HepG2 (cell line): ENCODE data around the gene ADCK2. TPM values are rescaled to one million over a fixed set of nuclear protein-coding genes. Genes with fewer than 3 reads are reported as not detected.
"Not testable (repeated sequence)": the region's sequence is repeated elsewhere in the genome, so short reads cannot be mapped to it uniquely, and the experiment has no call there.

Experiments used
- ATAC-seq: fragments of 200-7000 bp; cut with Tn5 transposase; 3 replicates; pipeline ENCODE4 v1.9.1; 2020; ENCODE audit warnings: mild to moderate bottlenecking, moderate library complexity
- BruUV-seq: library from RNA; stranded (reverse); fragments of 400-500 nt; replicated peaks from 2 replicates; lab custom pipeline; 2021; lab: Mats Ljungman, UMichigan
- CTCF ChIA-PET: fragments of 300-600 bp; formaldehyde crosslinking; extraction: SDS; loops from one replicate; lab custom pipeline; 2021; ENCODE audit warnings: low total read pairs, inconsistent platforms, low intra/inter-chr PET ratio; lab: Yijun Ruan, JAX
- POLR2A ChIA-PET: fragments of 350-600 bp; sonication (Branson Sonifier 250); formaldehyde crosslinking; loops from one replicate; lab custom pipeline; 2020; ENCODE audit warnings: antibody characterized with exemption, inconsistent platforms; lab: Yijun Ruan, JAX
- DNase-seq: peaks from one replicate; pipeline ENCODE4 v3.0.0-alpha.2; 2015; ENCODE audit warnings: low spot score
- FAIRE-seq: peaks from 3 replicates; lab custom pipeline; 2011; peaks lifted over from hg19 to GRCh38; lab: Jason Lieb, UNC
- H2AFZ ChIP-seq: one replicate; pipeline ENCODE4 v1.6.1; 2011; ENCODE audit warnings: low read length, inconsistent platforms
- H3K27ac ChIP-seq: fragments of 300-600 bp; 3 replicates; pipeline ENCODE4 v1.8.0; 2011; ENCODE audit warnings: mixed run types, mild to moderate bottlenecking, mixed read lengths, low read length, inconsistent platforms; ENCODE audit not compliant: insufficient read depth; ENCODE audit errors: extremely low read length
- H3K27me3 ChIP-seq, 2 experiments: fragments of 200-600 bp in 1 of 2; 2 replicates in 1 of 2; 3 replicates in 1 of 2; pipeline versions ENCODE4 v1.6.0 to v1.8.0; 2011; ENCODE audit warnings: low read length in 2 of 2, mild to moderate bottlenecking in 2 of 2, moderate library complexity in 2 of 2, inconsistent platforms in 1 of 2; ENCODE audit not compliant: insufficient read depth in 2 of 2, control insufficient read depth in 1 of 2
- H3K36me3 ChIP-seq, 2 experiments: fragments of 200-600 bp in 1 of 2; replicated peaks in 1 of 2; 2 replicates in 1 of 2; 3 replicates in 1 of 2; pipeline versions ENCODE4 v1.5.1 to v1.8.0; 2011; ENCODE audit warnings: low read length in 2 of 2, inconsistent platforms in 1 of 2; ENCODE audit not compliant: insufficient read depth in 2 of 2, control insufficient read depth in 1 of 2
- H3K4me1 ChIP-seq: 2 replicates; pipeline ENCODE4 v1.5.1; 2012; ENCODE audit warnings: low read length, inconsistent platforms; ENCODE audit not compliant: insufficient read depth
- H3K4me2 ChIP-seq: 2 replicates; pipeline ENCODE4 v1.6.0; 2011; ENCODE audit warnings: low read depth, low read length, inconsistent platforms
- H3K4me3 ChIP-seq, 3 experiments: fragments of 200-600 bp in 1 of 3; sonication (generic), shearing (Covaris generic) in 1 of 3; replicated peaks in 1 of 3; 2 replicates each; pipeline ENCODE4 v1.5.1; 2011 to 2016; ENCODE audit warnings: low read length in 3 of 3, inconsistent platforms in 2 of 3, low read depth in 2 of 3, mild to moderate bottlenecking in 2 of 3, control low read depth in 1 of 3, mixed read lengths in 1 of 3; ENCODE audit not compliant: insufficient read depth in 1 of 3
- H3K79me2 ChIP-seq: one replicate; pipeline ENCODE4 v1.6.1; 2011; ENCODE audit warnings: low read length, inconsistent platforms; ENCODE audit not compliant: insufficient read depth
- H3K9ac ChIP-seq: 2 replicates; pipeline ENCODE4 v1.6.0; 2011; ENCODE audit warnings: mild to moderate bottlenecking, low read depth, low read length, inconsistent platforms; ENCODE audit not compliant: insufficient read depth
- H3K9me3 ChIP-seq: 2 replicates; pipeline ENCODE4 v1.5.1; 2012; ENCODE audit warnings: mild to moderate bottlenecking, low read length
- H4K20me1 ChIP-seq: 2 replicates; pipeline ENCODE4 v1.6.0; 2011; ENCODE audit warnings: inconsistent platforms, mild to moderate bottlenecking, low read length, moderate library complexity; ENCODE audit not compliant: insufficient read depth
- CTCF ChIP-seq: sonication (generic); formaldehyde crosslinking; IDR thresholded peaks from 2 replicates; pipeline ENCODE4 v1.5.0; 2020; ENCODE audit warnings: mild to moderate bottlenecking, missing genetic modification reagents, moderate library complexity
- REPIN1 ChIP-seq: sonication (generic); formaldehyde crosslinking; IDR thresholded peaks from 2 replicates; pipeline ENCODE4 v1.8.0; 2022; ENCODE audit warnings: missing genetic modification reagents, low read depth, mild to moderate bottlenecking, borderline replicate concordance
- STAG1 ChIP-seq: sonication (generic); formaldehyde crosslinking; IDR thresholded peaks from 2 replicates; pipeline ENCODE4 v1.4.0; 2020; ENCODE audit warnings: missing genetic modification reagents
- WGBS: methylation state at CpG from one replicate; pipeline ENCODE4 v1.1.6; 2017; ENCODE audit warnings: low lambda C conversion rate; 5-methylcytosine and 5-hydroxymethylcytosine counted together
- in situ Hi-C: cut with HindIII; loops from 2 replicates; pipeline ENCODE4 v1.10.0; 2017; ENCODE audit warnings: low pct_unique_long_range_greater_than_20kb; ENCODE audit not compliant: extremely low pct_ligation_motif_present
- intact Hi-C: fragments of 100-400 bp; cut with micrococcal nuclease; formaldehyde crosslinking; loops from one replicate; pipeline ENCODE4 v1.10.0; 2022; ENCODE audit not compliant: unreplicated experiment
- polyA plus RNA-seq, 8 experiments: library from polyadenylated mRNA; depleted of rRNA in 3 of 8; stranded (reverse) in 7 of 8; unstranded in 1 of 8; fragments of >200 nt; fragmentation: Illumina TruSeq in 4 of 8; extraction: Trizol in 4 of 8; gene quantifications; 2 replicates each; pipeline versions ENCODE4 v1.2.1 to v1.2.3, GENCODE V29; 2011 to 2016; ENCODE audit warnings: low read depth in 4 of 8, missing spikeins in 1 of 8, mixed read lengths in 1 of 8; ENCODE audit not compliant: insufficient read depth in 1 of 8
- total RNA-seq, 5 experiments: library from RNA; depleted of rRNA; stranded (reverse); fragments of >200 nt; fragmentation: Illumina TruSeq; extraction: Trizol; gene quantifications; 2 replicates each; pipeline ENCODE4 v1.2.3, GENCODE V29; 2016; ENCODE audit warnings: low read depth in 1 of 5

ADCK2 gene
- total and polyA plus RNA-seq, 2 of the 13 experiments (the other 11 are each of a cell fraction or from before 2014, with no cell fraction given): 8.6 to 18.8 TPM

GRCh38 chr7:140661124-140661523, 11.6 kb upstream of the ADCK2 start:
- ATAC-seq (peak; percentile 33; the same call in 1 of the 3 replicates), DNase-seq (no peak), FAIRE-seq (no peak)
- no peak overlapping the region for H3K9ac ChIP-seq
- H3K9me3 ChIP-seq: no peaks in the 10 kb centered on the region
- POLR2A ChIA-PET: no interaction called here
- no peaks in the 10 kb centered on the region for H4K20me1 ChIP-seq
- TF ChIP-seq STAG1: peak; percentile 53
- peak; percentile 43 for TF ChIP-seq CTCF (CRISPR knock-in tag)
- TF ChIP-seq REPIN1: no peak
- H2AFZ ChIP-seq: no peak overlapping the region
- CTCF ChIA-PET: no interaction called here
- no peak overlapping the region for H3K4me3 ChIP-seq
- intact Hi-C loops: no loop called here
- in situ Hi-C loops: no loop called here
- peaks cover 16% of the 10 kb centered on the region for H3K4me1 ChIP-seq
- H3K27me3 ChIP-seq: peaks cover 0 to 13% of the 10 kb centered on the region in 2 experiments; a peak in 2 of 5 replicates
- no TSS peak for BruUV-seq
- H3K27ac ChIP-seq: no peak overlapping the region
- no peaks in the 10 kb centered on the region for H3K79me2 ChIP-seq
- peak overlapping the region; percentile 45 for H3K4me2 ChIP-seq
- H3K36me3 ChIP-seq: no peaks in the 10 kb centered on the region
- 1% methylated on average over 2 of the region's 2 CpGs for WGBS

- 80% methylated on average over 2 of the region's 2 CpGs for WGBS
- H3K9me3 ChIP-seq, ATAC-seq, H3K36me3 ChIP-seq, CTCF ChIA-PET, DNase-seq, H3K27ac ChIP-seq, H3K4me2 ChIP-seq, POLR2A ChIA-PET, H3K4me1 ChIP-seq, H4K20me1 ChIP-seq, H3K79me2 ChIP-seq, BruUV-seq, H2AFZ ChIP-seq, in situ Hi-C loops, H3K9ac ChIP-seq, FAIRE-seq, intact Hi-C loops, H3K4me3 ChIP-seq: not testable (repeated sequence)
- H3K27me3 ChIP-seq: peaks cover 0 to 19% of the 10 kb centered on the region in 2 experiments; a peak in 2 of 5 replicates
Observed at GRCh38 chr7:140662938-140663337, 9.8 kb upstream of the ADCK2 start.
